ENCODE measurements around the gene PDIA3. TPM values are rescaled to one million over a fixed set of nuclear protein-coding genes. Genes with fewer than 3 reads are reported as not detected.
A peak's percentile ranks its signal among the peaks of the same experiment; 100 is the strongest.

PDIA3 gene
- total and polyA plus RNA-seq, 2 donors (not counting 1 experiment from before 2014, with no cell fraction given): 120 to 528 TPM

GRCh38 chr15:43796566-43796965, 50.3 kb downstream of the PDIA3 start:
- no peaks in the 10 kb centered on the region for H4K20me1 ChIP-seq (ENCODE audit: control insufficient read depth, extremely low read depth, insufficient read depth, low read length)

GRCh38 chr15:43799209-43799944, 53.1 kb downstream of the PDIA3 start:
- no peak overlapping the region for H3K4me3 ChIP-seq (replicated peaks in 1 of 4; ENCODE audit: control extremely low read depth in 1 of 4, insufficient read depth in 1 of 4, low read depth in 3 of 4, low read length in 4 of 4)
- no peaks in the 10 kb centered on the region for H4K20me1 ChIP-seq (ENCODE audit: control insufficient read depth, extremely low read depth, insufficient read depth, low read length)
- no peak overlapping the region for H3K9ac ChIP-seq (ENCODE audit: insufficient read depth, low read length)
- H3K4me2 ChIP-seq (ENCODE audit: extremely low read depth, insufficient read depth, low read length): no peak overlapping the region
- DNase-seq (ENCODE audit: low read depth in 2 of 2): no peak
- peaks cover 21% of the 10 kb centered on the region for H3K79me2 ChIP-seq (ENCODE audit: control insufficient read depth, insufficient read depth, low read length)
- no peaks in the 10 kb centered on the region for H3K27me3 ChIP-seq (ENCODE audit: control insufficient read depth, insufficient read depth, low read length)
- peaks cover 6% of the 10 kb centered on the region for H3K4me1 ChIP-seq (ENCODE audit: control insufficient read depth, extremely low read depth, insufficient read depth, low read length)
- no peak for TF ChIP-seq CTCF (conservative IDR thresholded peaks at IDR 0.05 in 1 of 2, IDR thresholded peaks at IDR 0.05 in 1 of 2; ENCODE audit: low read depth in 1 of 2, low read length in 2 of 2)
- TF ChIP-seq EZH2 (IDR thresholded peaks at IDR 0.05; ENCODE audit: low read length, missing control alignments): no peak
- H3K36me3 ChIP-seq (ENCODE audit: control insufficient read depth, insufficient read depth, low read length): peaks cover 24% of the 10 kb centered on the region
- no peaks in the 10 kb centered on the region for H3K9me3 ChIP-seq (ENCODE audit: control insufficient read depth, insufficient read depth, low read depth, low read length)
- H3K27ac ChIP-seq (ENCODE audit: insufficient read depth, low read length): no peak overlapping the region
- no peak overlapping the region for H2AFZ ChIP-seq (ENCODE audit: low read length)

More at GRCh38 chr15:43796566-43796965, 50.3 kb downstream of the PDIA3 start:
- TF ChIP-seq EZH2 (IDR thresholded peaks at IDR 0.05; ENCODE audit: low read length, missing control alignments) (no peak), CTCF (conservative IDR thresholded peaks at IDR 0.05 in 1 of 2, IDR thresholded peaks at IDR 0.05 in 1 of 2; ENCODE audit: low read depth in 1 of 2, low read length in 2 of 2) (no peak)
- no peaks in the 10 kb centered on the region for H3K9me3 ChIP-seq (ENCODE audit: control insufficient read depth, insufficient read depth, low read depth, low read length)
- DNase-seq (ENCODE audit: low read depth in 2 of 2): no peak
- H3K9ac ChIP-seq (ENCODE audit: insufficient read depth, low read length): no peak overlapping the region
- peaks cover 27% of the 10 kb centered on the region for H3K36me3 ChIP-seq (ENCODE audit: control insufficient read depth, insufficient read depth, low read length)
- no peaks in the 10 kb centered on the region for H3K27me3 ChIP-seq (ENCODE audit: control insufficient read depth, insufficient read depth, low read length)
- no peak overlapping the region for H3K4me3 ChIP-seq (replicated peaks in 1 of 4; ENCODE audit: control extremely low read depth in 1 of 4, insufficient read depth in 1 of 4, low read depth in 3 of 4, low read length in 4 of 4)
- H3K4me1 ChIP-seq (ENCODE audit: control insufficient read depth, extremely low read depth, insufficient read depth, low read length): peaks cover 16% of the 10 kb centered on the region
- no peak overlapping the region for H3K27ac ChIP-seq (ENCODE audit: insufficient read depth, low read length)
- no peak overlapping the region for H3K4me2 ChIP-seq (ENCODE audit: extremely low read depth, insufficient read depth, low read length)
- H3K79me2 ChIP-seq (ENCODE audit: control insufficient read depth, insufficient read depth, low read length): peaks cover 43% of the 10 kb centered on the region
- no peak overlapping the region for H2AFZ ChIP-seq (ENCODE audit: low read length)

DNA sequence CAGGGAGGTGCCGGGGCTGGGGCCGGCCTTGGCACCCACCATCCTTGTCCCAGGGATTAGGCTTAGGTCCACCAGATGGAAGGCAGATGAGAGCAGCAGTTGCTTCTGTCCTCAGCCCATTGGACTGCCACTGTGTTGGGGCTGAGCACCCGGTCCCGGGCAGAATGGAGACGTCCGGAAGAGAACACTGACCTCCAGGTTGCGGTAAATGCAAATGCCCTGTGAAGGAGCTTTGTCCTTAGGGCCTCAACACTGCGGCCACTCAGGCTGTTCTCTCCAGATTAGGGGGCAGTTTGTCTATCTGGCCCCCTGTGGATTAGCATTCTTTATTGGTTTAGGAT, 53.7 kb downstream of the PDIA3 start, which contains the start of gene SERINC4:
TSS of gene SERINC4 (minus strand) at position 276 of the 341 bp plus-strand sequence. CDS start at position 42, 234 bp downstream.
- H3K4me1 ChIP-seq (ENCODE audit: control insufficient read depth, extremely low read depth, insufficient read depth, low read length): peaks cover 3% of the 10 kb centered on the region
- peak within 1 kb of the TSS; percentile 81 to 99 (median 92) for H3K4me3 ChIP-seq (replicated peaks in 1 of 4; ENCODE audit: control extremely low read depth in 1 of 4, insufficient read depth in 1 of 4, low read depth in 3 of 4, low read length in 4 of 4)
- H3K27ac ChIP-seq (ENCODE audit: insufficient read depth, low read length): peak within 1 kb of the TSS; percentile 78
- peaks cover 16% of the 10 kb centered on the region for H3K79me2 ChIP-seq (ENCODE audit: control insufficient read depth, insufficient read depth, low read length)
- no peak for TF ChIP-seq CTCF (conservative IDR thresholded peaks at IDR 0.05 in 1 of 2, IDR thresholded peaks at IDR 0.05 in 1 of 2; ENCODE audit: low read depth in 1 of 2, low read length in 2 of 2)
- peak within 1 kb of the TSS; percentile 77 for H3K4me2 ChIP-seq (ENCODE audit: extremely low read depth, insufficient read depth, low read length)
- DNase-seq (ENCODE audit: low read depth in 2 of 2): no peak
- H3K9me3 ChIP-seq (ENCODE audit: control insufficient read depth, insufficient read depth, low read depth, low read length): no peaks in the 10 kb centered on the region
- H3K27me3 ChIP-seq (ENCODE audit: control insufficient read depth, insufficient read depth, low read length): no peaks in the 10 kb centered on the region
- H3K36me3 ChIP-seq (ENCODE audit: control insufficient read depth, insufficient read depth, low read length): peaks cover 24% of the 10 kb centered on the region
- peak within 1 kb of the TSS; percentile 79 for H3K9ac ChIP-seq (ENCODE audit: insufficient read depth, low read length)
- H4K20me1 ChIP-seq (ENCODE audit: control insufficient read depth, extremely low read depth, insufficient read depth, low read length): no peaks in the 10 kb centered on the region
- H2AFZ ChIP-seq (ENCODE audit: low read length): peak within 1 kb of the TSS; percentile 71

Measured in fibroblast of lung (primary cell).